Neural cell (in vitro differentiated cells): ENCODE results near the gene ANKRD60. TPM values are rescaled to one million over a fixed set of nuclear protein-coding genes. Genes with fewer than 3 reads are reported as not detected.

Experiments used
- H2AFZ ChIP-seq: fragments of 200-600, 300-800 bp; sonication (generic), shearing (Covaris generic); 2 replicates; pipeline ENCODE4 v1.6.0; 2014; ENCODE audit warnings: low read depth, mild to moderate bottlenecking, antibody characterized with exemption, low read length, moderate library complexity
- H3F3A ChIP-seq: fragments of 200-600 bp; shearing (Covaris generic); 2 replicates; pipeline ENCODE4 v1.6.1; 2016; ENCODE audit warnings: mild to moderate bottlenecking, moderate library complexity, mixed read lengths, antibody characterized with exemption, low read length; ENCODE audit not compliant: insufficient read depth, poor library complexity, severe bottlenecking
- H3K27ac ChIP-seq: fragments of 200-600, 300-800 bp; sonication (generic), shearing (Covaris generic); 2 replicates; pipeline ENCODE4 v1.5.1; 2014; ENCODE audit warnings: mild to moderate bottlenecking, low read length, moderate library complexity
- H3K27me3 ChIP-seq: fragments of 300-800, 200-600 bp; sonication (generic), shearing (Covaris generic); 2 replicates; pipeline ENCODE4 v1.6.0; 2014; ENCODE audit warnings: mild to moderate bottlenecking, low read depth, low read length, moderate library complexity; ENCODE audit not compliant: insufficient read depth
- H3K36me3 ChIP-seq: fragments of 300-800, 200-600 bp; sonication (generic), shearing (Covaris generic); 2 replicates; pipeline ENCODE4 v1.5.1; 2014; ENCODE audit warnings: mild to moderate bottlenecking, antibody characterized with exemption, low read length, moderate library complexity; ENCODE audit not compliant: insufficient read depth
- H3K4me2 ChIP-seq: fragments of 300-800, 200-600 bp; sonication (generic), shearing (Covaris generic); 2 replicates; pipeline ENCODE4 v1.6.0; 2014; ENCODE audit warnings: mild to moderate bottlenecking, low read length
- H3K4me3 ChIP-seq: fragments of 300-800, 200-600 bp; sonication (generic), shearing (Covaris generic); 2 replicates; pipeline ENCODE4 v1.5.1; 2014; ENCODE audit warnings: mild to moderate bottlenecking, low read length, moderate library complexity
- H3K79me2 ChIP-seq: fragments of 200-600 bp; shearing (Covaris generic); replicated peaks from 2 replicates; pipeline ENCODE4 v1.6.0; 2014; ENCODE audit warnings: mild to moderate bottlenecking, low read length, moderate library complexity; ENCODE audit not compliant: insufficient read depth
- H3K9ac ChIP-seq: fragments of 300-800, 200-600 bp; sonication (generic), shearing (Covaris generic); 2 replicates; pipeline ENCODE4 v1.6.1; 2016; ENCODE audit warnings: mild to moderate bottlenecking, low read length, mixed read lengths
- H3K9me2 ChIP-seq: fragments of 200-600 bp; shearing (Covaris generic); 2 replicates; pipeline ENCODE4 v1.6.1; 2016; ENCODE audit warnings: mild to moderate bottlenecking, low read length, mixed read lengths; ENCODE audit not compliant: insufficient read depth
- H3K9me3 ChIP-seq: fragments of 200-600, 300-800 bp; sonication (generic), shearing (Covaris generic); 2 replicates; pipeline ENCODE4 v1.6.1; 2016; ENCODE audit warnings: mild to moderate bottlenecking, mixed run types, low read length, moderate library complexity, mixed read lengths
- H4K20me1 ChIP-seq: fragments of 200-600 bp; shearing (Covaris generic); 2 replicates; pipeline ENCODE4 v1.6.1; 2016; ENCODE audit warnings: mild to moderate bottlenecking, mixed run types; ENCODE audit not compliant: insufficient read depth
- EP300 ChIP-seq: fragments of 450-650 bp; conservative IDR thresholded peaks from 2 replicates; pipeline ENCODE4 v1.6.1; 2014; ENCODE audit warnings: antibody characterized with exemption, mild to moderate bottlenecking, moderate library complexity; ENCODE audit not compliant: poor library complexity, severe bottlenecking
- MXI1 ChIP-seq: fragments of 450-650 bp; conservative IDR thresholded peaks from 2 replicates; pipeline ENCODE4 v1.6.1; 2014; ENCODE audit warnings: antibody characterized with exemption, mild to moderate bottlenecking; ENCODE audit not compliant: poor library complexity, severe bottlenecking
- POLR2AphosphoS5 ChIP-seq: IDR thresholded peaks from 2 replicates; pipeline ENCODE4 v1.6.1; 2012
- RAD21 ChIP-seq: fragments of 450-650 bp; conservative IDR thresholded peaks from 2 replicates; pipeline ENCODE4 v1.6.1; 2014; ENCODE audit warnings: antibody characterized with exemption, mild to moderate bottlenecking, moderate library complexity
- SMC3 ChIP-seq: fragments of 450-650 bp; conservative IDR thresholded peaks from 2 replicates; pipeline ENCODE4 v1.6.1; 2014; ENCODE audit warnings: antibody characterized with exemption, mild to moderate bottlenecking, moderate library complexity; ENCODE audit not compliant: poor library complexity
- TAF1 ChIP-seq: IDR thresholded peaks from 2 replicates; pipeline ENCODE4 v1.6.1; 2012; ENCODE audit warnings: low read depth
- polyA plus RNA-seq: library from polyadenylated mRNA; depleted of rRNA; stranded (reverse); fragments of >200 nt; gene quantifications from 2 replicates; pipeline ENCODE4 v1.2.3, GENCODE V29; 2014
- TF ChIP-seq, protein P1 (sequence below): IDR thresholded peaks from 2 replicates; pipeline ENCODE4 v1.6.1; 2012; ENCODE audit warnings: borderline replicate concordance

Gene ANKRD60
- polyA plus RNA-seq, 1 donor from 2014 or later: not detected

DNA sequence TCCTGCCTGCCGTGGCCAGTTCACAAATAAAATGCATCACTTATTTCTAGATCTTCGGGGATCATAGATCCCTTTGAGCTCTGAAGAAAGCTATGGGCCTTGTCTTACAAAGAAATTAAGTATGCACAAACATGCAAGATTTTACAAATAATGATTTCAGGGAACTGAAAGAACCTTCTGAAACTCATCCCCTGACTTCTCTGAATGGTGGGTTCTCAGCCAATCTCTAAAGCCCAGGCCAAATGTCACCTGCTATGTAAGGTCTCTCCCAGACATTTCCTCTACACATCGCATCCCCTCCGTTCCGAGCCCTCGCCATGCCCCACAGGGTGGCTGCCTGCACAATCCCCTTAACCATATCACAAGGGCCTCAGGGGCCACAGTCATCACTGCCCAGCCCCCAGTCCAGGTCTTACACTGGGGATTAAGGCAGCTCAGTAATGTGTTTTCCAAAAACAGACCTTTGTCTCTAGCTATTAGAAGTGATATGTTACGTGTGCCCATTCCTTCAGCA is 16.1 kb upstream of the ANKRD60 start:
- Histone ChIP-seq H3K9ac (no peak overlapping the region), H3K79me2 (no peaks in the 10 kb centered on the region), H4K20me1 (no peaks in the 10 kb centered on the region), H3K36me3 (no peaks in the 10 kb centered on the region), H3K27me3 (no peaks in the 10 kb centered on the region), H3F3A (no peaks in the 10 kb centered on the region), H3K4me2 (no peak overlapping the region), H3K4me3 (no peak overlapping the region), H3K9me3 (no peaks in the 10 kb centered on the region), H3K27ac (no peak overlapping the region), H3K9me2 (no peaks in the 10 kb centered on the region), H2AFZ (no peak overlapping the region)
- TF ChIP-seq RAD21: no peak
- TF ChIP-seq EP300: no peak

DNA sequence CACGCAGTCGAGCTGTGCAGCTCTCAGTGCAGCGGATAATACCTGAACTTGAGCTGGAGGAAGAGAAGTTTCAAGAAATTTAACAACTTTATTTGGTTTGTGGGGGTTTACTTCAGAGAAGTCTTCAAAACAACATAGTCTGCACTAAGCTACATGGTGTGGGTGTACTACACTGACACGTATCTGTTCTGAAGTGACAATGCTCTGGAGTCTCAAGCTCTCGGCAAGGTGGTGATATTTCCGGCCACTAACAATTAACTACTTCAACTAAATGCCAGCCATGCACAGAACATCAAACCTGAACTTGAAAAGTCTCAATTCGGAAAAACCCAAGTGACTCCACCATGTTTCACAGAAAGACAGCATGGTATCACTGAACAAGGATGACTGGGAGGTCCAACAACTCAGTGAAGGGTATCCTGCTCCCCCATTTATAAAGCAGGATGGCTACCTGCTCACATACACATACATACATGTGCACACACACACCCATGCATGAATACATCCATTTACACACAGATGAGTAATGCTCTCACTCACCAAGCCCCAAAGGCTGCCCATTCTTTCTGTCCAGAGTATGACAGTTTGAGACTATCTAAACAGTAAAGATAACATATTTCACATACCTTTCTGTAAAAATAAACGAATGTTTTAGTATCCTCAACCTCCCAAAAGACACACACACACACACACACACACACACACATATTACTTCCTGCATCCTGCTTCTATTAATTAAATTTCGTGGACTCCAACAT is 15.4 kb upstream of the ANKRD60 start:
- H2AFZ ChIP-seq: no peak overlapping the region
- H4K20me1 ChIP-seq: no peaks in the 10 kb centered on the region
- TF ChIP-seq SMC3: no peak
- no peak for TF ChIP-seq TAF1
- TF ChIP-seq POLR2AphosphoS5: no peak
- H3K27me3 ChIP-seq: no peaks in the 10 kb centered on the region
- no peak overlapping the region for H3K9ac ChIP-seq
- no peaks in the 10 kb centered on the region for H3K9me3 ChIP-seq
- no peaks in the 10 kb centered on the region for H3K36me3 ChIP-seq
- no peak overlapping the region for H3K4me2 ChIP-seq
- no peaks in the 10 kb centered on the region for H3F3A ChIP-seq
- H3K4me3 ChIP-seq: no peak overlapping the region
- no peaks in the 10 kb centered on the region for H3K79me2 ChIP-seq
- no peaks in the 10 kb centered on the region for H3K9me2 ChIP-seq
- H3K27ac ChIP-seq: no peak overlapping the region

DNA sequence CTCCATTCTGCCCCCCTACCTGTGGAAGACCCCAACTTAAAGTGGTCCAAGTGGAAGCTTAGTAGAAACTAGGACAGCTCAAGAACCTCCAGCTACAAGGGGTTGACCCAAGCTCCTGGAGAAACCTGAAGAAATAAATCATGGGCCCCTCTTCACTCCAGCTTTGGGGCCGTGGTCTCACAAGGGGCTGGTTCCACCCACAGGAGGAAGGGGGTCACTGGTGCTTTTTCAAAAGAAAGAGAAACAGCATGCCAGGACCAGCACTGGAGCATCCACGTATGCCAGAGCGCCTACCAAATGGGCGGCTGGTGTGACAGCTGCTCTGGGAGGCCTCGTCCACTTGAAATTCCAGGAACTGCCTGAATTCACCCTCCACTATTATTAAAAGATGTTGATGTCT is 14.4 kb upstream of the ANKRD60 start:
- Histone ChIP-seq H3K9me2 (no peaks in the 10 kb centered on the region), H3K9ac (no peak overlapping the region), H3K4me2 (no peak overlapping the region), H4K20me1 (no peaks in the 10 kb centered on the region), H3K79me2 (no peaks in the 10 kb centered on the region), H3K27ac (no peak overlapping the region), H3K36me3 (no peaks in the 10 kb centered on the region), H3K9me3 (no peaks in the 10 kb centered on the region), H3F3A (no peaks in the 10 kb centered on the region), H3K4me3 (no peak overlapping the region), H3K27me3 (no peaks in the 10 kb centered on the region), H2AFZ (no peak overlapping the region)
- TF ChIP-seq POLR2AphosphoS5: no peak
- TF ChIP-seq MXI1: no peak
- TF ChIP-seq, protein P1, sequence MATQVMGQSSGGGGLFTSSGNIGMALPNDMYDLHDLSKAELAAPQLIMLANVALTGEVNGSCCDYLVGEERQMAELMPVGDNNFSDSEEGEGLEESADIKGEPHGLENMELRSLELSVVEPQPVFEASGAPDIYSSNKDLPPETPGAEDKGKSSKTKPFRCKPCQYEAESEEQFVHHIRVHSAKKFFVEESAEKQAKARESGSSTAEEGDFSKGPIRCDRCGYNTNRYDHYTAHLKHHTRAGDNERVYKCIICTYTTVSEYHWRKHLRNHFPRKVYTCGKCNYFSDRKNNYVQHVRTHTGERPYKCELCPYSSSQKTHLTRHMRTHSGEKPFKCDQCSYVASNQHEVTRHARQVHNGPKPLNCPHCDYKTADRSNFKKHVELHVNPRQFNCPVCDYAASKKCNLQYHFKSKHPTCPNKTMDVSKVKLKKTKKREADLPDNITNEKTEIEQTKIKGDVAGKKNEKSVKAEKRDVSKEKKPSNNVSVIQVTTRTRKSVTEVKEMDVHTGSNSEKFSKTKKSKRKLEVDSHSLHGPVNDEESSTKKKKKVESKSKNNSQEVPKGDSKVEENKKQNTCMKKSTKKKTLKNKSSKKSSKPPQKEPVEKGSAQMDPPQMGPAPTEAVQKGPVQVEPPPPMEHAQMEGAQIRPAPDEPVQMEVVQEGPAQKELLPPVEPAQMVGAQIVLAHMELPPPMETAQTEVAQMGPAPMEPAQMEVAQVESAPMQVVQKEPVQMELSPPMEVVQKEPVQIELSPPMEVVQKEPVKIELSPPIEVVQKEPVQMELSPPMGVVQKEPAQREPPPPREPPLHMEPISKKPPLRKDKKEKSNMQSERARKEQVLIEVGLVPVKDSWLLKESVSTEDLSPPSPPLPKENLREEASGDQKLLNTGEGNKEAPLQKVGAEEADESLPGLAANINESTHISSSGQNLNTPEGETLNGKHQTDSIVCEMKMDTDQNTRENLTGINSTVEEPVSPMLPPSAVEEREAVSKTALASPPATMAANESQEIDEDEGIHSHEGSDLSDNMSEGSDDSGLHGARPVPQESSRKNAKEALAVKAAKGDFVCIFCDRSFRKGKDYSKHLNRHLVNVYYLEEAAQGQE: no peak
- TF ChIP-seq RAD21: no peak
- TF ChIP-seq TAF1: no peak
- no peak for TF ChIP-seq EP300
